GM12892 (cell line): Measurements from ENCODE around the gene ZNF519.

ENCODE experiments used
- POLR2A ChIP-seq: IDR thresholded peaks from 2 replicates; pipeline ENCODE4 v1.6.1; 2011; ENCODE audit warnings: low read depth, low read length, control low read depth
- POLR2AphosphoS5 ChIP-seq: IDR thresholded peaks from 2 replicates; pipeline ENCODE4 v1.6.1; 2011; ENCODE audit warnings: low read depth, low read length, control low read depth

GRCh38 chr18:14179306-14179705 is 47.1 kb upstream of the ZNF519 start:
- TF ChIP-seq POLR2A (no peak), POLR2AphosphoS5 (no peak)
